Measurements from ENCODE around the gene NDUFV3.
"Not testable (repeated sequence)": the region's sequence is repeated elsewhere in the genome, so short reads cannot be mapped to it uniquely, and the experiment has no call there.

NDUFV3 gene

DNA sequence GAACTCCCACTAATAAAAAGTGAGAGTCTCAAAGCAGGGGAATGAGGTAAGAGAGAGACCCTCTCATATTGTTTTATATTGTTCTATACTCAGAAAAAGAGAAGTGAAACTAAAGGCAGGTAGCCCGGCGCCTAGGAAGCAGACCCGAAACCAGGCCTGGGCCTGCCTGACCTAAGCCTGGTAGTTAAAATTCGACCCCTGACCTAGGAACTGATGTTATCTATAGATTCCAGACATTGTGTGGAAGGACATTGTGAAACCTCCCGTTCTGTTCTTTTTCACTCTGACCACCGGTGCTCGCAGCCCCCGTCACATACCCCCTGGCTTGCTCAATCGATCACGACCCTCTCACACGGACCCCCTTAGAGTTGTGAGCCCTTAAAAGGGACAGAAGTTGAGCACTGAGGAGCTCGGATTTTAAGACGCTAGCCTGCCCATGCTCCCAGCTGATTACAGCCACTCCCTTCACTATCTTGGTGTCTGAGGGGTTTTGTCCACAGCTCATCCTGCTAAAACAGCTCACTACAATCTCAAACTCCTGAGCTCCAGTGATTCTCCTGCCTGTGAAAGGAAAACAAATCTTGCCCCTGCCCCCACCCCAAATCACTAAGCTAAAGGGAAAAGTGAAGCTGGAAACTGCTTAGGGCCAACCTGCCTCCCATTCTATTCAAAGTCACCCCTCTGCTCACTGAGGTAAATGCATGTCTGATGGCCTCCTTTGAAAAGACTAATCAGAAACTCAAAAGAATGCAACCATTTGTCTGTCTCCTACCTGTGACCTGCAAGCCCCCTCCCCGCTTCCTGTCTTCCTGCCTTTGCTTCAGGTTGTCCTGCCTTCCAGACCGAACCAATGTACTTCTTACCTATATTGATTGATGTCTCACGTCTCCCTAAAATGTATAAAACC, 44.2 kb downstream of the NDUFV3 start:
- DNase-seq (ENCODE audit: low read depth): not testable (repeated sequence)

DNA sequence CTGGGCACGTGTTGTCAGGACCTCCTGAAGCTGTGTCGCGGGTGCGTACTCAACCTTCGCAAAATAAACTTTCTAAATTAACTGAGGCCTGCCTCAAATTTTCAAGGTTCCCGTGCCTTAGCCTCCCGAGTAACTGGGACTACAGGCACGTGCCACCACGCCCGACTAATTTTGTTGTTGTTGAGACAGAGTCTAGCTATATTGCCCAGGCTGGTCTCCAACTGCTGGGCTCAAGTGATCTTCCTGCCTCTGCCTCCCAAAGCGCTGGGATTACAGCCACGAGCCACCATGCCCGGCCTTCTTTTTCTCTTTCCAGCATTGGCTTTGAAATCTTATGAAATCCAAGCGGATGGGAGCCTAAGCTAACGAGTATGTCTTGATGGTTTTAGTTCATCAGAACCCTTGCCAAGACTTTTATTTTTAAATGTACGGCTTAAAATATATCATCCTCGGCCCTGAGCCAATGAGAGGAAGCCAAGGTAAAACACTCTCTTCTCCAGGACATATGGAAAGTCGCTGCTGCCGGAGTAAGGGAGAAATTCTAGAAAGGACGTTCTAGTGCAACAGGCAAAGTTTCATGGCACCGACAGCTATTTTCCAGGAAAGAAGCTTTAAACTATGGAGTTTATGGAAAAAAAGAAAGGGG, 45.0 kb downstream of the NDUFV3 start:
- DNase-seq (ENCODE audit: low read depth): no peak

DNA sequence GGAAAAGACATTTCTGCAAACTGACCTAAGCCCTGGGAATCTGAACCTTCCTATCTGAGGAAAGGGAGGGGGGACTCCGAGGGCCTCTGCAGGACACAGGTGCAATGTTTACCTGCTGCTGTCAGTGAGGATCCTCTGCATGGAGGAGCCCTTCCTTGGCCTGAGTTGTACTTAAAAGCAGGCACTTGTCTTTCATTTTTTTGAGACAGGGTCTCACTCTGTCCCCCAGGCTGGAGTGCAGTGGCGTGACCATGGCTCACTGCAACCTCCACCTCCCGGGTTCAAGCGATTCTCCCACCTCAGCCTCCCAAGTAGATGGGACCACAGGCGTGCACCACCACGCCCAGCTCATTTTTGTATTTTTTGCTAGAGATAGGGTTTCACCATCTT, 45.5 kb downstream of the NDUFV3 start:
- DNase-seq (ENCODE audit: low read depth): not testable (repeated sequence)

GRCh38 chr21:42939582-42940413, 46.7 kb downstream of the NDUFV3 start:
- no peak for DNase-seq (ENCODE audit: low read depth)

DNA sequence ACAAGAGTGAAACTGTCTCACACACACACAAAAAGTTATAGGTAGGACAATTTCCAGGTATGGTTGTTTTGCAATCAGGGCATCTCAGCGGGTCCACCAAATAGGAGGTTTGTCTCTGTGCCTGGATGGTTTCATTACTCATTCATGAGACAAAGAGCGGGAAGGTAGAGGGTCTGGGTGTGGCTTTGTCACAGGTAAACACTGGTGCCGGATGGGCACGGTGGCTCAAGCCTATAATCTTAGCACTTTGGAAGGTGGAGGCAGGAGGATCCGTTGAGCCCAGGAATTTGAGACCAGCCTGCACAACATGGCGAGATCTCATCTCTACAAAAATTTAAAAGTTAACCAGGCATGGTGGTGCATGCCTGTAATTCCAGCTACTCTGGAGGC, 48.6 kb downstream of the NDUFV3 start:
- DNase-seq (ENCODE audit: low read depth): no peak

DNA sequence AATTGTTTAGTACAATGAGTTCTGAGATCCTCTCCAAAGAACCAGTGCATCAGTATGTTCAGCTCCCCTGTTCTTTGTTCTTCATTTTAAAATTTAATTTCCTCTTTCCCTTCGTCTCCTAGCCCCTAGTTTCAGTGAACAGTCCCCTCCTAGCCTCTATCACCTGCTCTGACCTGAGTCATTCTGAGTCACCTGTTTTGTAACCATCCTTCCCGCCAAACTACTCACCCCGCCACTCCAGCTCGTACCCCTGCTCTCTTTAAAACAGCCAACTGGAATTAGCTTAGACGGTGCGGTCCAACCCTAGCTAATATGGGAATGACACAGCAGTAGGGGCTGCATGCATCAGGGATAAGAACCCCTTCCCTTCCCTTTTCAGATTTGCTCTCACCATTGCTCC, 49.1 kb downstream of the NDUFV3 start:
- DNase-seq (ENCODE audit: low read depth): no peak

DNA sequence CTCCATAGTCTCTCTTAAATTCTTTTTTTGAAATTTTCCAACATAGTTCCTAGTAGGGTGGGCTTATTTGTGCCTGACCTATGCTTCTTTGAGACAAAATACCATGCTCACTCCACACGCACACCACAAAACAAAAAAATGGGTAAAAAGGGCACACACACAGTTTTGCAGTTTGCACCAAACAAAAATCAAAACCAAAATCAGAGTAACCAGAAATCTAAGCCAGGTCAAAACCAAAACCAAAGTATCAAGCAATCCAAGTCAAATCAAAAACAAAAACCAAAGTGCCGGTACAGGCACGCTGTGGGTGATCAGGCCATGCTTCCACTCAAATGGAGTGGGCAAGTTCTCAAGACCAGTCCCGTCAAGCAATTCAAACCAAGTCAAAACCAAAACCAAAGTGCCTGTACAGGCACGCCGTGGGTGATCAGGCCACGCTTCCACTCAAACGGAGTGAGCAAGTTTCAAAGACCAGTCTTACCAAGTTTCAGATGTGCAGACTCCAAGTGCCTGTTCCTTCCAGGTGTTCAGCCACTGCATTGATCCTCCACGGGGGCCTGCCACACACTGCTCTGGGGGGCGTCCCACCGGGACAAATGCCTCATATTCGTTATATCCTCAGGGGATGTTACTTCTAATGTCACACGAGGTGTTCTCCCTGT, 56.1 kb downstream of the NDUFV3 start:
- not testable (repeated sequence) for DNase-seq (ENCODE audit: low read depth)

GRCh38 chr21:42951193-42951592, 58.1 kb downstream of the NDUFV3 start:
- not testable (repeated sequence) for DNase-seq (ENCODE audit: low read depth)

GRCh38 chr21:42956824-42957630, 63.9 kb downstream of the NDUFV3 start:
- DNase-seq (ENCODE audit: low read depth): no peak

DNA sequence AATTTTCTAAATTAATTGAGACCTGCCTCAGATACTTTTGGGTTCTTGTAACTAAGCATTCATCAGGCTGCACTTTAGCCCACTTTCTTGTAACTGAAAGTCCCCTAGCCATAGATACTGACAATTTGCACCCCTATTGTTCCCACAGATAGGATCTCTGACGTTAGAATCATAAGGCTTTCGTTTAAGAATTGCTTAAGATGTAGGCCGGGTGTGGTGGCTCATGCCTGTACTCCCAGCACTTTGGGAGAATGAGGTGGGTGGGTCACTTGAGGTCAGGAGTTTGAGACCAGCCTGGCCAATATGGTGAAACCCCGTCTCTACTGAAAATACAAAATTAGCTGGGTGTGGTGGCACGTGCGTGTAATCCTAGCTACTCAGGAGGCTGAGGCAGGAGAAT, 65.0 kb downstream of the NDUFV3 start:
- DNase-seq (ENCODE audit: low read depth): not testable (repeated sequence)

- no peak for DNase-seq (ENCODE audit: low read depth)
Observed at GRCh38 chr21:42959728-42960127, 66.6 kb downstream of the NDUFV3 start.

DNA sequence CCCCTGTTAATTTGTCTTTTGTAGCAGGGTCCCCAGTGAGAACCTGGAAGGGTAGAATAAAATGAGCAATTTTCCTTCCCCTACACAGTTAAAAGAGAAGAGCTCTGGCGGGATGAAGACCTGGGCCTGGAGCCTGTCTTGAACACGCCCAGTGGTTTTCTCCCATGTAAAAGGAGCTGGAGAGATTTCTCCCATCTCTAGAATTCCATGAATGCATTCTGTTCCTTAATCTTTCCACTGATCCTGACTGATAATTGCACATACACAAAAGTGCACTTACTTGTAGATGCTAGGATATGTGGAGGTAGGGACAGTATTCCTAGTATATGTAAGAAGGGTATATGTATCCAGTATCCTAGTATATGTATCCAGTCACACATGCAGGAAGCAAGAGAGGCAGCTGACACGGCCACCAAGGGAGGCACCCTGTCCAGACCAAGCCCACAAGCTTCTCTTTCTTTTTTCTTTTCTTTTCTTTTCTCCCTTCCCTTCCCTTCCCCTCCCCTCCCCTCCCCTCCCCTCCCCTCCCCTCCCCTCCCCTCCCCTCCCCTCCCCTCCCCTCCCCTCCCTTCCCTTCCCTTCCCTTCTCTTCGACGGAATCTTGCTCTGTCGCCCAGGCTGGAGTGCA, 69.4 kb downstream of the NDUFV3 start:
- DNase-seq (ENCODE audit: low read depth): no peak

Measured in stimulated activated CD8-positive, alpha-beta memory T cell treated with anti-CD3 and anti-CD28 coated beads, Interleukin-15, amount 100 ng/mL, for 1 hour (primary cell).